Measurements from ENCODE around the gene TRAF7.
"Not testable (repeated sequence)": the region's sequence is repeated elsewhere in the genome, so short reads cannot be mapped to it uniquely, and the experiment has no call there.

The TRAF7 gene

GRCh38 chr16:2155091-2155950 is at the start of gene TRAF7:
TSS of gene TRAF7 (plus strand) at chr16:2155782. CDS start at chr16:2163921, 8,139 bp downstream.
- TF ChIP-seq, protein P1, sequence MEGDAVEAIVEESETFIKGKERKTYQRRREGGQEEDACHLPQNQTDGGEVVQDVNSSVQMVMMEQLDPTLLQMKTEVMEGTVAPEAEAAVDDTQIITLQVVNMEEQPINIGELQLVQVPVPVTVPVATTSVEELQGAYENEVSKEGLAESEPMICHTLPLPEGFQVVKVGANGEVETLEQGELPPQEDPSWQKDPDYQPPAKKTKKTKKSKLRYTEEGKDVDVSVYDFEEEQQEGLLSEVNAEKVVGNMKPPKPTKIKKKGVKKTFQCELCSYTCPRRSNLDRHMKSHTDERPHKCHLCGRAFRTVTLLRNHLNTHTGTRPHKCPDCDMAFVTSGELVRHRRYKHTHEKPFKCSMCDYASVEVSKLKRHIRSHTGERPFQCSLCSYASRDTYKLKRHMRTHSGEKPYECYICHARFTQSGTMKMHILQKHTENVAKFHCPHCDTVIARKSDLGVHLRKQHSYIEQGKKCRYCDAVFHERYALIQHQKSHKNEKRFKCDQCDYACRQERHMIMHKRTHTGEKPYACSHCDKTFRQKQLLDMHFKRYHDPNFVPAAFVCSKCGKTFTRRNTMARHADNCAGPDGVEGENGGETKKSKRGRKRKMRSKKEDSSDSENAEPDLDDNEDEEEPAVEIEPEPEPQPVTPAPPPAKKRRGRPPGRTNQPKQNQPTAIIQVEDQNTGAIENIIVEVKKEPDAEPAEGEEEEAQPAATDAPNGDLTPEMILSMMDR (IDR thresholded peaks at IDR 0.05; ENCODE audit: control extremely low read depth, extremely low read depth, low read depth, missing control alignments), result no peak
- POLR2A ChIA-PET, result interaction anchor here (0.5 to 1.8 kb wide), 90 partner anchors 8 to 1846 kb away, joined by 3 to 40 read pairs (median 4); partner anchors contain the start of genes CASKIN1, DNASE1L2, ECI1 and FBXL16

DNA sequence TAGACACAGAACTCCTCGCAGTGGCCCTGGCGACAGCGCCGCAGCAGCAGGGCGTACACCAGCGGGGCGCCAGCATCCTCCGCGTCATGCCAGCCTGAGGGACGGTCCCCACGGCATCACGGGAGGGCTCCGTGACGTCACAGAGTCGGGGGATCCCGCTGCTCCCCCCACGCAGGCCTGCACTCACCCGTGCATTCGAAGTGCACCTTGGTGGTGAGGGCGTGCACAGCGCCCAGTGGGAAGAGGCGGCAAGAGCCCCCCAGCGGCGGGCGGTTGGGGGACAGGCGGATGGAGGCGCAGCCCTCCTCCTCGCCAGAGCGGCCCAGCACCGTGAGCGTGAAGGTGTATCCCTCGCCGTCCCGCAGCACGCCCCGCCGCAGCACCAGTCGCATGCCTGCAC is 49.4 kb upstream of the TRAF7 start:
- CTCF ChIA-PET; DNase-seq (ENCODE audit: extremely low spot score); POLR2A ChIA-PET: not testable (repeated sequence)

More at GRCh38 chr16:2155091-2155950, at the start of gene TRAF7:
- CTCF ChIA-PET, result interaction anchor here (0.7 to 6.3 kb wide), 9 partner anchors 9 to 151 kb away, joined by 3 to 78 read pairs (median 4); partner anchors contain the start of genes ECI1 and NPW
- DNase-seq (ENCODE audit: extremely low spot score), result peak; percentile 99

DNA sequence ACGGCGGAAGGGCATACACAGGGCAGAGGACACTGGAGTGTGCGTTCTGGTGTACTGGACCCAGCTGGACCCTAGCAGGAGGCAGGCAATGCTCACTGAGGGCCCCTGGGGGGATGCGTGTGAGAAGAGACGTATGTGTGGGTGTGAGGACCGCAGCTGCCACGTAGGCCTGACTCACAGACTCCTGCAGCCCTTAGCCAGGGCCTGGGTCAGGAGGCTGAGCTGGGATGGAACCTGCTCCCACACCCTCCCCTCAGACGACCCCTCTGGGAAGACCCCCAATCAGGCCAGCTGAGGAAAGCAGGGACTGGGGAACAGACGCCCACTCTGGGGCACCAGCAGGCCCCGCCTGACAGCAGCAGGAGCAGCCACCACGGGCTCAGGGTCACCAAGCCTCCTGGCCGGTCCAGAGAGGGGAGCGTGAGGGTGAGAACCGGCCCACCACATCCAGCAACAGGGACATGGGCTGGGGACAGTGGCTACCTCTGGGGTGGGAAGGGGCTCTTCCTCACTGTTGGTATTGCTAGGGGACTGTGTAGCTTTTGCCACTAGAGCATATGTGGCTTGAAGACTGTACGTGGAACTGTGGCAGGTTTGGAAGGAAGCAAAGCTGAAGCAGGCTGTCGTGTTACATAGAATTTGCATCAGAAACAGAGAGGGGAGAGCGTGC is 48.3 kb upstream of the TRAF7 start:
- DNase-seq (ENCODE audit: extremely low spot score); CTCF ChIA-PET; POLR2A ChIA-PET: not testable (repeated sequence)

GRCh38 chr16:2107791-2108125 is 47.8 kb upstream of the TRAF7 start:
- POLR2A ChIA-PET; CTCF ChIA-PET; DNase-seq (ENCODE audit: extremely low spot score): not testable (repeated sequence)

DNA sequence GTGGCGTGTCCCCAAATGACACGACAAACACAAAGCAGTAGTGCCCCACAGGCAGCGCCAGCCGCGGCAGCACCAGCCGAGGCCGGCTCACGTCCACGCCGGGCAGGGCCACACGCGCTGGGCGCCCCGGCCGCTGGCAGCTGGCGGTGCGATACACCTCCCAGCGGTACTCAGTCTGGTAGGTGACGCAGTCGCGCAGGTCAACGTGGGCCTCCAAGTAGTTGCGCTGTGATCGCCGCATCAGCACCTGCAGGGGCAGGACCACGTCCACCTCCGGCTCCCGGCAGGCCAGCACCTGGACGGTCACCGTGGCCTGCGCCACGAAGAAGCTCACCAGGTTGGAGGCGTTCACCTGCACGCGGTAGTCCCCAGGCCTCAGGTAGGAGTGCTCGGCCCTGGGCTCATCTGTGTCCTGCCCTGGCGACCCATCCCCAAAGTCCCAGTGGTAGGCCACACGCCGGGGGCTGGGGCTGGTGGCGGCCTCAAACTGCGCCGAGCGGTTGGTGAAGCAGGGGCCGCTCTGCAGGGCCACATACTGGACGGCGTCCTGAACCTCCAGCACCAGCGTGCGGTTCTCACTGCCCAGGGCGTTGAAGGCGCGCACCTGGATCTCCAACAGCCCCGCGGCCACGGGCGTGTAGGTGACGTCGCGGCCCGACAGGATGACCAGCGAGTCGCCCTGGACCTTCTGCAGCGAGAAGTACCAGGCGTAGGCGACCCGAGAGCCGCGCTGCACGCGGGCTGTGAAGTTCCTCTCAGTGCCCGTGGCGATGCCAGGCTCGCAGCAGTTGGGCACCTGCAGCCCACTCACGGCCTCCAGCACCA is 46.9 kb upstream of the TRAF7 start:
- CTCF ChIA-PET, result interaction anchor here (1.7 kb wide), 1 partner anchor 32 kb away, joined by 4 read pairs; no protein-coding TSS in a partner anchor
- POLR2A ChIA-PET; DNase-seq (ENCODE audit: extremely low spot score): not testable (repeated sequence)

GRCh38 chr16:2109271-2109580 is 46.4 kb upstream of the TRAF7 start:
- CTCF ChIA-PET, result interaction anchor here (1.7 kb wide), 1 partner anchor 31 kb away, joined by 4 read pairs; no protein-coding TSS in a partner anchor
- DNase-seq (ENCODE audit: extremely low spot score); POLR2A ChIA-PET: not testable (repeated sequence)

GRCh38 chr16:2109872-2110271 is 45.7 kb upstream of the TRAF7 start:
- POLR2A ChIA-PET; DNase-seq (ENCODE audit: extremely low spot score): not testable (repeated sequence)
- CTCF ChIA-PET, result interaction anchor here (1.7 kb wide), 1 partner anchor 31 kb away, joined by 4 read pairs; no protein-coding TSS in a partner anchor

DNA sequence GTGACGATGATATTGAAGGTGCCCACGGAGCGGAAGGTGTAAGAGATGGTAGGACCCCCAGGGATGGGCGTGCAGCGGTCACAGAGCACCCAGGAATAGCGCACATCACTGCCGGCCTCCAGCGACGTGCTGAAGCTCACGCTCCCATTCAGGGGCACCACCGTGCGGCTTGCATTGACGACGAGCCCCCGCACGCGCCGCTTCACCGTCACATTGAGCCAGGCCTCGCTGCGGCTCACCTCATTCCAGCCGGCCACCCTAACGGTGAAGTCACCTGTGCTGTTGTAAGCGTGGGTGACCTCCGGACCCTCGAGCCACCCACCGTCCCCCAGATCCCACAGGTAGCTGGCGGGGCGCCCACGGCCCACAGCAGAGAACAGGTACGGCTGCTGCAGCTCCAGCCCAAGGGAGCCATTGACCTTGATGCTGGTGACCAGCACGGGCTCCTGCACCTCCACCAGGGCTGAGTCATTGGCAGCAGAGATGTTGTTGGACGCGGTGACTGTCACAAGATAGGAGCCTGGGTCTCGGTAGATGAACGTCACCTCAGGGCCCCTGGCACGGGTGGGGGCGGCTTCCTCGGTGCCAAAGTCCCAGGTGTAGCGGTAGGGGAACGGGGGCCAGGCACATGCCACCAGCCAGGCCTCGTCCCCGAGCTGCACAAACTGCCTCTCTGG is 45.1 kb upstream of the TRAF7 start:
- POLR2A ChIA-PET; CTCF ChIA-PET; DNase-seq (ENCODE audit: extremely low spot score): not testable (repeated sequence)

DNA sequence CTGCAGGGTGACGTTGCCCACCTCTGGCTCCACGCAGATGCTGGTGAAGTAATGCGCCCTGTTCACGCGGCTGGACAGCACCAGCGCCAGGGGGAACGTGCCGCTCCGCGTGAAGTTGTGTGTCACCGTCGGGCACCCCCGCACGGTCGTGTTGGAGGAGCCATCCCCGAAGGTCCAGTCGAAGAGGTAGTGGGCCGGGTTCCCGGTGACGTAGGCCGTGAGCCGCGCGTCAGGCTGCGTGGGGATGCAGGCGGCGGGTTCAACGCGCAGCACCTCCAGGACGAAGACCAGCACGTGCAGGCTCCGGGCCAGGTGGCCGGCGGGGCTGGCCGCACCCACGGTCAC is 44.6 kb upstream of the TRAF7 start:
- CTCF ChIA-PET; POLR2A ChIA-PET; DNase-seq (ENCODE audit: extremely low spot score): not testable (repeated sequence)

DNA sequence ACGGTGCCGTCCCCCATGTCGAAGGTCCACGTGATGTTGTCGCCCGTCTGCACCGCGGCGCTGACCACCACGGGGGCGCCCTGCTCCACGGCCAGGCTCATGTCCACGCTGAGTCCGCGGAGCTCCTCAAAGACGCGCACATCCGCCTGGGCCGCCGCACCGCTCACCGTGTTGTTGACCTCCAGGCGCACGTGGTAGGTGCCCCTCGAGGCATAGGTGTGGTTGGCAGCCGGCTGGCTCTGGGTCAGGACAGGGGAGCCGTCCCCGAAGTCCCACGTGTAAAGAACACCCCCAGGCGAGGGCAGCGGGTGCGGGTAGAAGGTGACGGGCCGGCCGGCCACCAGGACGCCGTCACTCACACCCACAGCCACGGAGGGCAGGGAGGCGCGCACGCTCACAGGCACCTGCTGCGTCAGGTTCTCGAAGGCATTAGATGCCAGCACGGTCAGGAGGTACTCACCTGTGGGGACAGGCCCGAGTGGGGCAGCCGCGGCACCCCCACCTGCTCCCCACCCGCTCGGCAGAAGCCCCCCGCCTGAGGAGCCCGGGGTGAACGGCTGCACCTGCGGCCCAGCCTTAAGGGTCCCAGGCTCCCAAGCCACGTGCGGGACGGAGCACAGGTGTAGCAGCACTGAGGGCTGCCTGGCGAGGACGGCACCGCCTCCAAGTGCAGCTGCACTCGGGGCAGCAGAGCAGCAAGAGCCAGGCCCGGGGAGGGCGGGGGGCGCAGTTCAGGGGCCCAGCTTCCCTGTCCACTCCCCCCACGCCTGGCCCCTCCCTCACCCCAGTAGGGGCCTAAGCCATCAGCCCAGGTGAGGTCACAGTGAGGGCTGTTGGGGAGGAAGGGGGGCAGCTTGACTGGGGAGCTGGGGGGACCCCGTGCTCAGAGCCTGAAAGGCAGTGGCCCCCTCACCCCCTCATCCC is 43.9 kb upstream of the TRAF7 start:
- DNase-seq (ENCODE audit: extremely low spot score); CTCF ChIA-PET; POLR2A ChIA-PET: not testable (repeated sequence)

DNA sequence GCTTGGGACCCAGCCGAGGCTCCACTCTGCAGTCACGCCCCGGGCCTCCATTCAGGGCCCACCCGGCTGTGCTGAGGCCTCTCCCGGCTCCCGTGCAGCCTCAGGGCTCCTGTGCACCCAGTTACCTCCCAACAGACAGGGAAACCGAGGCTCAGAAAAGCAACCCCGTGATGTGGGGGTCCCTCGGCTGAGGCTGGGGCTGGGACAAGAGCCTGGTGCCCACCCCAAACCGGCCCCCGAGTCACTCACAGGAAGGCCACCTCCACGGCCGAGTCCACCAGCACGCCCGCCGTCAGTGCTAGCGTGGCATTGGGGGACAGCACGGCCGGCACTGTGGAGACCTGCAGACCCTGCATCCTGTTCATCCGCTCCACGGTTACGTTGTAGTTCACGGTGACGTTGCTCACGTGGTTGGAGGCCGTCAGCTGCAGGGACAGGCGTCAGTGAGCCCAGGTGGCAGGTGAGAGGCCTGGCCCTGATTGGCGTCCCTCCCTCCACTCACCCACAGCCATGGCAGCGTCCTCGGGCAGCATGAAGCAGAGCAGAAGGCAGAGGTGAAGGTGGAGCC is 43.0 kb upstream of the TRAF7 start:
- POLR2A ChIA-PET; DNase-seq (ENCODE audit: extremely low spot score); CTCF ChIA-PET: not testable (repeated sequence)

GRCh38 chr16:2114225-2114624 is 41.4 kb upstream of the TRAF7 start:
- DNase-seq (ENCODE audit: extremely low spot score); POLR2A ChIA-PET; CTCF ChIA-PET: not testable (repeated sequence)

DNA sequence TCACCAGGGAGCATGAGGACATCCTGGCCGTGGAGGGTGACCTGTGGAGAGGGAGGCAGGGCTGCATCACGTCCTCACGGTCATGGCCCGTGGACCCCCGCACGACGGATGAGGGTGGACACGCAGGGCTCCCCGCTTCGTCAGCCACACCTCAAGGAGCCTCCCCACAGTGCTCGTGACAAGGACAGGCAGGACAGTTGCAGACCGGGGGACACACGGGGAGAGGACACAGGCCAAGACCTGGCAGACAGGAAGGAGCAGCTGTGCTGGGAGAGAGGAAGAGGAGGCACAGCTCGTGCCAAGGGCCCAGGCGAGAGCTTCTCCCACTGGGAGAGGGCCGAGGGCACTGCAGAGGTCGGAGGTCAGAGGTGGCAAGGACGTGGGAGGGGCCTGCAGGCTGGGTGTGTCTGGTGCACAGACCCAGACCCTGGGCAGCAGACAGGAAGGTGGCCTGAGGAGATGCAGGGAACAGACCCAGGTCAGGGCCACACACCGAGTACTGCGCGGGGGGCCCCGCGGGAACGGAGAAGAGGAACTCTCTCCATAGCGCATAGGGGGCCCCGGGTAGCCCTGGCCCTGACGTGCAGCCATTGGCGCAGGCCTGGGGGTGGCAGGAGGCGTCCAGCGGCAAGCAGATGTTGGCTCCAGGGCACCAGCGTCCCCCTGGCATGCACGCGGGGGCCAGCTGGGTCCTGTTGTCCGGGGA is 40.5 kb upstream of the TRAF7 start:
- DNase-seq (ENCODE audit: extremely low spot score); POLR2A ChIA-PET; CTCF ChIA-PET: not testable (repeated sequence)

Data from GM10248 (cell line).